Skeletal muscle cell (primary cell): ENCODE data around the gene STARD13.
"Not testable (repeated sequence)": the region's sequence is repeated elsewhere in the genome, so short reads cannot be mapped to it uniquely, and the experiment has no call there.

Source experiments
- DNase-seq: peaks from one replicate; pipeline ENCODE4 v3.0.0-alpha.2; 2010; ENCODE audit warnings: low read depth
- H3K4me3 ChIP-seq: 2 replicates; pipeline ENCODE4 v1.5.1; 2011; ENCODE audit warnings: low read depth, mild to moderate bottlenecking, control low read depth, low read length, moderate library complexity

The STARD13 gene

DNA sequence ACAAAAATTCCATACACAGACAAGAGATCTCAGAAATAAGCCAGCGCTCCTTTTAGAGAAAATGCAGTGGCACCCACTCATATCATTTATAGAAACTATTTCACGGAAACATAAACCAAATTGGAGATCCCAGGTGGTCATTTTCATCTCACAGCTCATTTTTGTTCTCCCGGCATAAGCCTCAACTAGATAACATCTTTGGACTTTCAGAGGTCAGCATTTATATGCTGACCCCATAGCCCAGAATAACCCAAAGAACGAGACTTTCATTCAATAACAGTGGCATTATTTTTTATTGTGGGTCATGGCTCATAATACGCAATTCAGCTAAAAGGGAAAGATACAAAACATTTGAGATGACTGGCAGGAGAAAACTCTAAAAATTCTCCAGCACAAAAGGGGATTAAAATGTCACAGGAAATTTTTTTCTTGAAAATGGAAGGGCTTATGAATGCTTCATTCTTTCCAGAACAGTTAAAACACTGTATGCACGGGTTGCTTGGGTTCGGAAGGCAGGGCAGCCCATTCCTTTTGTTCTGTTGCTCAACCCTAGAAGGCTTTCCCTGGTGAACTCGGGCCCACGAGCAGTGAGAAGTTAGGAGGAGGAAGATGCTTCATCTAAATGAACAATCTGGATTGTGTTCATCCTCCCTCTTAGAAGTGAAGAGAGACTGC, 24.0 kb downstream of the STARD13 start:
- no peak for DNase-seq
- H3K4me3 ChIP-seq, result no peak overlapping the region

DNA sequence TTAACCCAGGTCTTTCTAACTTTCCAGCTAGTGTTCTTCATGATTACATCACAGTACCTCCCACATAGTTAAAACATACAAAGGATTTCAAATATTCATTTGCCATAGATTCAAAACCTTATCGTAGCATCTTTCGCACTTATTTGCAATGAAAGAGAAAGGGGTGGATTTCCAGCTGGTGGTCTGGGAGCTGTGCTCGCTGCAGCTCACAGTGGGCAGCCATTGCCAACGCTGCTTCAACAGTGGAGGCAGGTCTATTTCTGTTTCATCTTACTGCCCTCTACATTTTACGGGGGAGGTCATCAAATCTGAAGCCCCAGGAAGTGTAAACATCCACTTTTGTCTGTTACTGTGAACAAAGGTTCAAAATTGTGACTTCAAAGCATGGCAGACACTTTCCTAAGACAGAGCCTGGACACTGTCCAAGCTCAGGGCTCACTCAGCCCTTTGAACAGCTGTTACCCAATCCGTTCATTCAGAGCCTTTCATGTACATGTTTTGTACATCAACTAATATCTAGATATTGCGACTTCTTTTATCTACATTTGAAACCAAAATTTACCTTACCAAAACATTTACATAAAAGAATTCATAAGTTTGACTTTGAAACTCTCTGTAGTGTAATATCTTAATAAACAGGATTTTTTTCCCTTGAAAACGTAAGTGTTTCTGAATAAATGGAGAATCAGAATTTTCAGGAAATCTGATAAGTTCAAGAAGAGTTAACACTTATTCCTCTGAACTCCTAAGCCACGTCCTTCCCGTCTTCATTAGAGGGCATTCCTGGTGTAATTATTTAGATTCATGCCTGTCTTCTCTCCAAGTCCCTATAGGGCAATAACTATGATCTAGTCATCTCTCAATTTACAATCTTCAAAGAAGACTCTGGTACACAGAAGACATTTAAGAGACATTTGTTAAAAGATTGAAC, 25.1 kb downstream of the STARD13 start:
- DNase-seq, result no peak
- no peak overlapping the region for H3K4me3 ChIP-seq

DNA sequence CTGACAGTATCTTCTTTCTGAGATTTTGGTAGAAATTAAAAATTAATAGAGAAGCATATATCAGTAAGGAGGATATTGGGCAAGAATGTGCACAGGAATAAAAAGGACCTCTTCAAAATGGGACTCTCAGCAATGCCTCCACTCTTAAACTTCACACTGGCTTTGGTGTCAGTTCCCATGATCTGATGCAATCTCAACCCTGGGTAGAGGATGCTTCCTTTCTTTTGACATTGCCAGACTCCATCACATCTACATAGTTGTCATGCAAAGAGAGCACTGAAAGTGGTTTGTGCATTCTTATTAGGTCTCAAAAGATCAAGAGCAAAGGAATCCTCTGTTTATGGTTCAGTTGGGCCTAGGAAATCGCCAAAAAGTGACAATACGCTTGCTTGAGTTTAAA, 26.3 kb downstream of the STARD13 start:
- H3K4me3 ChIP-seq, result no peak overlapping the region
- DNase-seq, result no peak

DNA sequence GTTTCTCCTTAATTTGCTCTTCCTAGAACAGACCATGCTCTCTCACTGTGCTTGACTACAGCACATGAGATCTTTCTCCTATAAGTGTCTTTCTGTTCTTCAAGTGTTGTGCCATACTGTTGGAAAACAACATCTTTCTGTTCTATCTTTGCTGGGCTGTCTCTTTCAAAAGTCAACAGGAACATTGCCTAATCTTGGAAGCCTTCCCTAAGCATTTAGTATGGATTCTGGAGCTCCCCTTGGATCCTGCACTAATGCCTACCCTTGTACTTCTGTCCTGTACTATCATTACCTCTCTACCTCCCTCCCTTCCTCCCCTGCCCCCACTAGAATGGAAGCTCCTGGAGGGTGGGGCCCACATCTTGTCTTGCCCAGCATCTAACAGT, 26.8 kb downstream of the STARD13 start:
- H3K4me3 ChIP-seq, result no peak overlapping the region
- no peak for DNase-seq

DNA sequence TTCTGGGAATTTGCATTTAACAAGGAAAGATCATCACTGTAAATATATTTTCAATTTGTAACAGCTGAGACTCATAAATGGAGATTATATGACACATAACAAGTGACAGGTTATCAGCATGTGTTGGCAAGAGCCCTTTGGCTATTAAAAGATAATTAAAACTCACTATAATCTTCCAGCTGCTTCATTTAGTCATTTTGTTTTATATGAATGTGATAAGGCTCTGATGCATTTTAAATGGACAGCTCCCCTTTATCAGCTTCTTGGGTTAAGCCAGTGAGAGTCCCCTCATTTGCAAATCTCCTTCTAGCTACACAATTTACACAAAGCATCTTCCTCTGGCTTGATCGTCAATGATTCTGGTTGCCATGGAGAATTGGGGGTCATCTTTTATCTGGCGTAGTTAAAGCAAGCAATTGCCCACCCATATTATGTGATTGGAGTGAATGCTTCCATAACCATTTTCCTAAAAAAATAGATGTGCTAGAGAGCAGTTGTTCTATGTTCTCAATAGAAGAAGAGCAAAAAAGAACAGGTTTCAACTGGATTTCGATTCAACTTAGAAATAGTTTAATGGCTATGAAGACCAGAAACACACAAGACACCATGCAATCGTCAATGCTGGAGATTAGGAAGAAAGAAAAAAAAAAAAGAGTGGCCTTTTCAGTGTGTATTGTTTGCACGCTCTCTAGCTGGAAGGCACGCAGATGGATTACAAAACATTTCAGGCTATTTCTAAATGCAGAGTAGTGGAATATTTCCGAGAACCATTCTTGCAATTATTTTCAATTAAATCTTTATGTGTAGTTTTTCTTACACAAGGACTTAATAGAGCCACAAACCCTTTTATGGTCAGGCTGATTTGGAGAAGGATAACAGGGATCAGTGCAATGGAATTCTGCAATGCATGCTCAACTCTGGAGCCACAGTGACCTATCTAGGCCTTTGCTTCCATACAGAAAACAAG, 27.4 kb downstream of the STARD13 start:
- no peak overlapping the region for H3K4me3 ChIP-seq
- no peak for DNase-seq

DNA sequence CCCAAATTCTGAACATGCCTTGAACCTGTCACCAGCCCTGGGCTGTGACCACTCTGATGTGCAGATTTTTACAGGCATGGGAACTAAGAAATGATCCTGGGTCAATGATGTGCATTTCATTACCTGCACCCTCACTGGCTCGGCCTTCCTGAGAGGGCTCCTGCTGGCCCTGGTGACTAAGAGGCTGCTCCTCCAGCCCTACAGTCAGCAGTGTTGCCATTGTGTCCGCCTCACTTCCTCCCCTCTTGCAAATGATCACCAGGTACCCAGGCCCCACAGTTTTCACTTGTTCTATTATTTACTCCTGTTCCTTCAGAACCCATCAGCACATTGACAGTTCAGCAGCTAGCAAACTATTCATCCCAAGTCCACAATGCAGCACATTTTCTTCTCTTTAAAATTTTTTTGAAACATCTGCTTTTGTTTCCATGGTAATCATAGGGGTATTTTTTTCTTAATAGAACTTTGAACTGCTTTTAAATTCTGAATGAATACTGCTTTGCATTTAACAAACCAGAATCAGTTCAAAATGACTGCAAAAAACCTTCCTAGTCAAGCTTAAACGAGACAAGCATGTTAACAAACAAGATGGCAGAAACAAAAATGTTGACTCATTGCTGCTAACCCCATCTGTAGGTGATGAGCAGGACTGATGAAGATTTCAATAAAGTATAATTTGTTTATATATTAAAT, 29.3 kb downstream of the STARD13 start:
- H3K4me3 ChIP-seq, result no peak overlapping the region
- no peak for DNase-seq

DNA sequence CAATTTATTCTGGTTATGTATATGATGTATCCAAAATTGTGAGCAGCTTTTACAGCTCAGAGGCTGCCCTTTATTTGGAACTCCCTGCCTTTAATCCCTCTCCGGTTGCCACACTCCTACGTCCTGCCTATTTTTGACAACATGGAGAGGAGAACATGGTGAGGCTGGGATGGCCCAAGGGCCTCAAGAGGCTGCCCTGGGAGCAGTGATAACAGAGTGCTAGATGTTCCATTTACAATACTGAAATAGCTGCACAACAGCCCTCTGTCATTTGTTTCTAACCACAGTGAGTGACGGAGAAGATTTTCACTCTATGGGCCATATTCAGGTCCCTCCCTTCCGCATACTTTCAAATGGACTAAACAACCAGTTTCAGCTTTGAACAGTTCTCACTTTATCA, 33.4 kb downstream of the STARD13 start:
- H3K4me3 ChIP-seq, result no peak overlapping the region
- DNase-seq, result no peak

DNA sequence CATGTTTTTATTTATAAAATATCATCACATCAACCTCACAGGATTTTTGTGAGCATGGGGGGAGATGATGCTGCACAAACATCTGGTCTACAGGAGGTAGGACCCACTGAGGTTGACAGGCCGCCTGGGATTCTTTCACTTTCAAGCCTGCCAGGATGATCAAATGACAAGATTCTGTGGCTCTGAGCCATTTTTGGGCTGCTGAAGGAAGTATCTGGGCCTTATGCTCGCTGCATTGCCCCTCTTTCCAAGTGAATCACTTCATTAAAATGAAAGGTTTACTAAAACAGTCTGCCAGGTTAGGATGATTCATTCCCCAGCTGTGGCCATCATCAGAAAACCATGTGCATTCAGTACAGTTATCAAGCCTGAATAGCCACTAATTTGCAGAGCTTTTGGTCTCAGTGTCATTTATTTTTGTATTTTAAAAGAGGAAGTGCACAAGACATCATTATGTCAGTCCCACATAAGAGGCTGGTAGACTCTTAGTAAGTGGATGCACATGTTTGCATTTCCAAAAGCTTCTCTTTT, 34.4 kb downstream of the STARD13 start:
- peak; percentile 92 for DNase-seq

DNA sequence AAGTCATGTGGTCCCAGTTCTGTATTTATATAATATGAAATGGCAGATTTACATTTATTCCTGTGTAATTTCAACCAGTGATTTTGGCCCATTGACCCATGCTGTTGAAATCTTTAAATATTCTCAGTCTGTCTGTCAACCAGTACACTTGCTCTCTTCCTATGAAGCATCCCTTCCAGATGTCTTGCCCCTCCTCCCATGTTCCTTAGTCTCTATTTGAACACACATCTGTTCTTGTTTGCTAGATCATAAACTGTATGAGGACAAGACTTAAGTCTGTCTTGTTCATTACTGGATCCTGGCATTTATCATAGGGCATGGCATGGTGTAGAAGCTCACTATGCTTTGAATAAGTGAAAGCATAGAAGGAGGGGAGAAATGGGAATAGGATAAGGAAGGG, 34.9 kb downstream of the STARD13 start:
- no peak overlapping the region for H3K4me3 ChIP-seq
- no peak for DNase-seq

More for the DNA sequence above, 34.4 kb downstream of the STARD13 start:
- H3K4me3 ChIP-seq, result no peak overlapping the region

DNA sequence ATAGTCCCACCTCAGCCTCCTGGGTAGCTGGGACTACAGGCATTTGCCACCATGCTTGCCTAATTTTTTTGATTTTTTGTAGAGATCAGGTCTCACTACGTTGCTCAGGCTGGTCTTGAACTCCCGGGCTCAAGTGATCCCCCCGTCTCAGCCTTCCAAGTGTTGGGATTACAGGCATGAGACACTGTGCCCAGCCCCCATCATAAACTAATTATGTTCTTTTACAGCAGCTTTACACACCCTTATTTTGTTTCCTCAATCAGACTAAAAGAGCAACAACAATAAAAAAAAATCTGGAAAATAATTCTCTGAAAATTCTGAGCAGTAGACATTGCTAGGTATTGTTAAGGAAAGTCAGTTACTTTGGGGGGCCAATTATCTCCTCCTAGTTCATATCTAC, 35.7 kb downstream of the STARD13 start:
- no peak for DNase-seq
- no peak overlapping the region for H3K4me3 ChIP-seq

DNA sequence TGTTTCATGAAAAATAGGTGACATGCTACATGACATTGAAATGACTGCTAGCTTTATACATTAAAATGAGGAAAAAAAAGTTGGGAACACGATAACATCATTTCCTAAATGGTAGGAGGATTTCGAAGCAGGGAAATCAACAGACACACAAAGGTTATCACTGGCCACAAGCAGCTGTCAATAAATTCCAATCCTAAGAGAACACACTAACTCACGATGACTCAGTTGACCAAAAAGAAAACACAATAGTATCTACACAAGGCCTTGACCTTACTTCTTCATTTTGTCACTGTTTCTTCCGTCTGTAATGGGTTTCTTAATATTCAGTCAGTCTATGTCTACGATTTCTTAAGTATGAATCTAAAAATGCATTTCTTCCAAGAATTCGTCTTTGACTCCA, 36.5 kb downstream of the STARD13 start:
- H3K4me3 ChIP-seq, result no peak overlapping the region
- DNase-seq, result no peak

DNA sequence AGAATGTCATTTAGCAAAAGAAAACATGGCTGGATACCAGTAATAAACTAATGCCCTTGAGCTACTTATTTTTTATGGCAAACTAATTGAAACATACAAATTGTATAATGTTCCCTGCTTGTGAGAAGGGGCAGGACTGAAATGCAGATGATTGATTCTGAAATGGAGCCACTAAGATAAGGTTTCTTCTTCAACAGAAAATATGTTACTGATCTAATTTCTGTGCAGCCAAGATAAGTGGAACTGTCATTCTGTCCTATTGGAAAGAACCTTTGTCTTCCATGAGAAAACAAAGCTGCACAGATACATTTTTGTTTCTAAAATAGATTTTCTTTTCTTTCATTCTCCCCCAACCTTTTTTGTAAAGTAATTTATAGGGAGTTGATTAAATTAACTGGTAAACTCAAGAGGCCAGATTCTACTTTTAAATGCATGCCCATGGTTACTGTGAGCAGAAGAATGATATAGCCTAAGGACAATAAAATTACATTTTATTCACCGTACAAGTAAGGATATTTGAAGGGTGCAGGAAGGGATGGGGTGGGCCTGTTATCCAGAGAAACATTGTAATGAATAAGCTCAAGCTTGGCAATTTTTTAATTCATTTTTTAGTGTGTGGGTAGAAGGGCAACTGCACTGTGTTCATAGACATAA, 39.9 kb downstream of the STARD13 start:
- H3K4me3 ChIP-seq, result no peak overlapping the region
- no peak for DNase-seq

DNA sequence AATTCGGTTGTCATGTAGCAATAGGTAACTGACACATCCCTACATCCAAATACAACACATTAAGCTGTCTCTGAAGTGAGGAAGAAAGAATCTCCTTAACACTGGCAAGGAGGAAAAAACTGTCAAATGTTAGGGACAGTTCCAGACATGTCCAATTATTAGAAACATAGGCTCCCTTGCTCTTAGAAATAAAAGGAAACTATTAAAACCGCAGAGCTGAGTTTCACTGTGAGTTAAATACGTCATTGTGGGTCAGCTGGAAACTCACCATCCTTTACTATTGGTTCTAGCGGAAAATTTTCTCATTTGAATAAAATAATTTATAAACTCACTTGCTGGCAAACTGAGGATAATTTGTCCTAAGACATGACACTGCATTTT, 40.7 kb downstream of the STARD13 start:
- DNase-seq, result no peak
- H3K4me3 ChIP-seq, result no peak overlapping the region

DNA sequence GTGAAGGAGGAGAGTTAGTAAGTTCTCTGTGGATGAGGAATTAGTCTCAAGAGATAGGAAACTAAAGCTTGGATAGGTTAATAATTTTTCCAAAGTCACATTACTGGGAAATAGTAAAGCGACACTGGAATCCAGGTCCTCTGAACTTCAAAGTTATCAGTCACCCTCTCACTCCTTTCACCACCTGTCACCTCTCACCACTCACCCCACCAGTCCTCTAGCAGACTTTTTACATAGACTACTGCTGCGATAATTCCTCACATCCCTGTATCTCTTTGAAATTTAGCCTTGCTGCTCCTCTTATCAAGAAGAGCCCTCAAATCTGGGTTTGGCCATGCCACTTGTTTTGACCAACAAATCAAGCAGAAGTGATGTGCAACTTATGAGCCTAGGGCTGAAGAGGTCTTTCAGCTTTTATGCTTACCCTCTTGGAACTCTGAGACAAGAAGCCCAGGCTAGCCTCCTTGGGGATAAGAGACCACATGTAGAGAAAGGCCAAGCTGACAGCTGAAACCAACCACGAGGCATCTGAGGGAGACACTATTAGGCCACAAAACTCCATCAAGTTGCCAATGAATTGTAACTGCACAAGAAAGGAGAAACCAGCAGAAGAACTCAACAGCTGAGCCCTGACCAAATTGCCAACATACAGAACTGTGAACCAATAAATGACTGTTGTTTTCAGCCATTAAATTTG, 41.2 kb downstream of the STARD13 start:
- H3K4me3 ChIP-seq, result no peak overlapping the region
- DNase-seq, result no peak

DNA sequence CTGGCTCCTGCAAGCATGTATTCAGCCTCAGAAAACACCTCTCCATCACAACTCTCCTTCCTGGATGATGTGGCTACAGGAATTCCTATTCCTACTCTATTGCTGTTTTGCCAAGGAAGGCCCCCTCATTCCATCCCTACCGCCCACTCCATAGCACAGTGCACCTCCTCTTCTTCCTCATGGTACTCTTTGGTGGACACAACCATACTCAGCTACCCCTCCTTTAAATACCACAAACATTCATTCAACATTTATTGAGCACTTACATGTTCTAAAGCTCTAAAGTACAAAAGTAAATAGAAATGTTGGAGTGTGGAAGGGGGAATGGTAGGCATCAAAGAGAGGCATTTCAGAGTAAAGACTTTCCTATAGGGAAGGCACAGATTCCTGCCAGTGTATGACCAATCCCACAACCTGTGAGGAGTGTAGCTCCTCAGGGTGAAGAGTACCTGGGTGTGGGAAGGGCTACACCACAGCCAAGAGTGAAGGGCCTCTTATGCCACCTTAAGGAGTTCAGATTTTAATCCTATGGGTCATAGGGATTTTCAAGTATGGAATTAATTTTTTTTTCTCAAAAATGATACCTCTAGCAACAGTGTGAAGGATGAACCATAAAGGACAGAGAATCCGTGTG, 42.5 kb downstream of the STARD13 start:
- no peak overlapping the region for H3K4me3 ChIP-seq
- no peak for DNase-seq

DNA sequence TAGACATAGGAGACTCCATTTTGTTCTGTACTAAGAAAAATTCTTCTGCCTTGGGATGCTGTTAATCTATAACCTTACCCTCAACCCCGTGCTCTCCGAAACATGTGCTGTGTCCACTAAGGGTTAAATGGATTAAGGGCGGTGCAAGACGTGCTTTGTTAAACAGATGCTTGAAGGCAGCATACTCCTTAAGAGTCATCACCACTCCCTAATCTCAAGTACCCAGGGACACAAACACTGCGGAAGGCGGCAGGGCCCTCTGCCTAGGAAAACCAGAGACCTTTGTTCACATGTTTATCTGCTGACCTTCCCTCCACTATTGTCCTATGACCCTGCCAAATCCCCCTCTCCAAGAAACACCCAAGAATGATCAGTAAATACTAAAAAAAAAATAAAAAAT, 43.2 kb downstream of the STARD13 start:
- not testable (repeated sequence) for H3K4me3 ChIP-seq, DNase-seq

DNA sequence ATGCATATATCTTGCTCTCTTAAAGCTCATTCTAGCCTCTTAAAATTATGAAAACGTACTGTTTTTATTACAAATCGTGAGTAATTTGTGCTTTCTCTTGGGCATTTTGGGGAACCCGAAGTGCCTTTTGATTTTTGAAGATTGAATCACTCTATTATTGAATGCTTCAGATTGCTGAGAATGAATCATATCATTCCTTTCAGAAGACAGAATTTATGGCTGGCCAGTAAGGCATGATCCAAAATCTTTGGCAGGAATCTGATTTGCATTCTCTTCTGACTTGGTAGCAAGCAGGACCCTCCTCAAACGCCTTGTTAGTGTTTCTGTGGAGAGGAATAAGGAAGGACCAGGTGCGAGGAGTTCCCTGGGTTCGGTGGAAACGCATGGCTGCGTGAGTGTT, 49.5 kb downstream of the STARD13 start:
- H3K4me3 ChIP-seq, result no peak overlapping the region
- no peak for DNase-seq

DNA sequence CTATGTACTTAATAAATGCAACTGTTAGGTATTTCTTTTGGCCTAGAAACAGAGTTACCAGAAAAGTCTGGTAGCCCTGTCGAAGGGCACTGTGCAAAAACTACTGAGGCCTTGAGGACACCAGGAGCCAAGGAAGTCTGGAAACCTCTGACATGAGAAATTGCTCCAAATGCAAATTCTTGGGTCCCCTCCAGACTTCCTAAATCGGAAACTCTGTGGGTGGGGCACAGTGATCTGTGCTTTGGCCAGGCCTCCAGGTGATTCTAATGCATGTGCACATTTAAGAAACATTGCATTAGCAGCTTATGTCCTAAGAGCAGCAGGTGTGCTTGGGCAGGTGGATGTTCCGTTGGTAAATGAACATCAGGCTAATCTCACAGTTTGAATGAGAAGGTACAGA, 50.0 kb downstream of the STARD13 start:
- H3K4me3 ChIP-seq, result no peak overlapping the region
- DNase-seq, result no peak
